Breast epithelium (tissue), 3 donors: ENCODE data around the gene BRAF.

Source experiments
- CTCF ChIP-seq, 3 donors: fragments of 450-650 bp; IDR thresholded peaks; one replicate each; pipeline ENCODE4 v1.5.1; 2016 to 2017; ENCODE audit warnings: antibody characterized with exemption in 3 of 3, mild to moderate bottlenecking in 3 of 3, moderate library complexity in 3 of 3
- POLR2A ChIP-seq: fragments of 450-650 bp; IDR thresholded peaks from one replicate; pipeline ENCODE4 v1.6.1; 2016; ENCODE audit warnings: antibody characterized with exemption, mild to moderate bottlenecking, moderate library complexity

GRCh38 chr7:140678816-140679130, 246.0 kb downstream of the BRAF start:
- no peak for TF ChIP-seq POLR2A
- TF ChIP-seq CTCF (IDR thresholded peaks at IDR 0.05), result no peak
